ENCODE data around the gene NUDT7. TPM values are rescaled to one million over a fixed set of nuclear protein-coding genes. Genes with fewer than 3 reads are reported as not detected.

The NUDT7 gene
- total and polyA plus RNA-seq, 2 donors from 2014 or later: 7.6 to 43.8 TPM

GRCh38 chr16:77777745-77778144 lies 55.4 kb downstream of the NUDT7 start:
- FAIRE-seq: no peak
- Histone ChIP-seq H3K36me3 (ENCODE audit: control insufficient read depth in 2 of 3, insufficient read depth in 3 of 3, low read length in 3 of 3) (no peaks in the 10 kb centered on the region), H3K27ac (ENCODE audit: low read depth in 2 of 2, low read length in 2 of 2) (no peak overlapping the region), H3K9ac (ENCODE audit: low read length in 3 of 3) (no peak overlapping the region), H3K4me3 (ENCODE audit: low read length in 3 of 3) (no peak overlapping the region), H3K27me3 (ENCODE audit: control insufficient read depth, insufficient read depth, low read length) (no peaks in the 10 kb centered on the region), H3K4me1 (ENCODE audit: control insufficient read depth in 2 of 3, insufficient read depth in 2 of 3, low read depth in 1 of 3, low read length in 3 of 3) (no peaks in the 10 kb centered on the region), H3K9me3 (ENCODE audit: control insufficient read depth in 2 of 3, insufficient read depth in 1 of 3, low read length in 3 of 3) (no peaks in the 10 kb centered on the region)
- intact Hi-C loops (cut with DNase I): no loop called here
- no peak for DNase-seq
- TF ChIP-seq, protein P1, sequence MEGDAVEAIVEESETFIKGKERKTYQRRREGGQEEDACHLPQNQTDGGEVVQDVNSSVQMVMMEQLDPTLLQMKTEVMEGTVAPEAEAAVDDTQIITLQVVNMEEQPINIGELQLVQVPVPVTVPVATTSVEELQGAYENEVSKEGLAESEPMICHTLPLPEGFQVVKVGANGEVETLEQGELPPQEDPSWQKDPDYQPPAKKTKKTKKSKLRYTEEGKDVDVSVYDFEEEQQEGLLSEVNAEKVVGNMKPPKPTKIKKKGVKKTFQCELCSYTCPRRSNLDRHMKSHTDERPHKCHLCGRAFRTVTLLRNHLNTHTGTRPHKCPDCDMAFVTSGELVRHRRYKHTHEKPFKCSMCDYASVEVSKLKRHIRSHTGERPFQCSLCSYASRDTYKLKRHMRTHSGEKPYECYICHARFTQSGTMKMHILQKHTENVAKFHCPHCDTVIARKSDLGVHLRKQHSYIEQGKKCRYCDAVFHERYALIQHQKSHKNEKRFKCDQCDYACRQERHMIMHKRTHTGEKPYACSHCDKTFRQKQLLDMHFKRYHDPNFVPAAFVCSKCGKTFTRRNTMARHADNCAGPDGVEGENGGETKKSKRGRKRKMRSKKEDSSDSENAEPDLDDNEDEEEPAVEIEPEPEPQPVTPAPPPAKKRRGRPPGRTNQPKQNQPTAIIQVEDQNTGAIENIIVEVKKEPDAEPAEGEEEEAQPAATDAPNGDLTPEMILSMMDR (IDR thresholded peaks at IDR 0.05; ENCODE audit: borderline replicate concordance, extremely low read depth, insufficient read depth): no peak

- DNase-seq (no peak), FAIRE-seq (no peak)
- Histone ChIP-seq H3K27me3 (ENCODE audit: control insufficient read depth, insufficient read depth, low read length) (no peaks in the 10 kb centered on the region), H3K9me3 (ENCODE audit: control insufficient read depth in 2 of 3, insufficient read depth in 1 of 3, low read length in 3 of 3) (no peaks in the 10 kb centered on the region), H3K36me3 (ENCODE audit: control insufficient read depth in 2 of 3, insufficient read depth in 3 of 3, low read length in 3 of 3) (no peaks in the 10 kb centered on the region), H3K4me3 (ENCODE audit: low read length in 3 of 3) (no peak overlapping the region), H3K9ac (ENCODE audit: low read length in 3 of 3) (no peak overlapping the region), H3K4me1 (ENCODE audit: control insufficient read depth in 2 of 3, insufficient read depth in 2 of 3, low read depth in 1 of 3, low read length in 3 of 3) (no peaks in the 10 kb centered on the region), H3K27ac (ENCODE audit: low read depth in 2 of 2, low read length in 2 of 2) (no peak overlapping the region)
- TF ChIP-seq, protein P1 (IDR thresholded peaks at IDR 0.05; ENCODE audit: borderline replicate concordance, extremely low read depth, insufficient read depth): no peak
- intact Hi-C loops (cut with DNase I): no loop called here
Measured at GRCh38 chr16:77780378-77780837, 58.1 kb downstream of the NUDT7 start.

DNA sequence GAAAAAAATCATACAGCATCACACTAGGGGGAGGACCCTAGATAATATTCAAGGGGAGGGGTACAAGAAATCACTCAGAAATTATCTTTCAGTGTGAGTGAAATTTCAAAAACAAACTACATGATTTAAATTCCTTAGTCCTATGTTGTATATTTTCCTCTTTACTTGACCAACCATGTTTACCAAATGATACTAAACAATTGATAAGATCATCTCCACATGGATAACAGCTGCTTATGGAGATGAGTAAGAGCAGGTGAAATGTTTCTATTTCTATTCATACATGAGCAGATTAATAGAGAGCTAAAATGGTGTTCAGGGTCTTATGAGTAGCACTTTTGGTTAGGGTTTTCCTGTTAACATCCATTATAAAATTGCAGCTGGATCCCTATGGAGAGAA lies 58.8 kb downstream of the NUDT7 start:
- H3K36me3 ChIP-seq (ENCODE audit: control insufficient read depth in 2 of 3, insufficient read depth in 3 of 3, low read length in 3 of 3): no peaks in the 10 kb centered on the region
- FAIRE-seq: no peak
- H3K27me3 ChIP-seq (ENCODE audit: control insufficient read depth, insufficient read depth, low read length): no peaks in the 10 kb centered on the region
- no peak overlapping the region for H3K4me3 ChIP-seq (ENCODE audit: low read length in 3 of 3)
- TF ChIP-seq, protein P1 (IDR thresholded peaks at IDR 0.05; ENCODE audit: borderline replicate concordance, extremely low read depth, insufficient read depth): no peak
- H3K9ac ChIP-seq (ENCODE audit: low read length in 3 of 3): no peak overlapping the region
- intact Hi-C loops (cut with DNase I): no loop called here
- H3K4me1 ChIP-seq (ENCODE audit: control insufficient read depth in 2 of 3, insufficient read depth in 2 of 3, low read depth in 1 of 3, low read length in 3 of 3): no peaks in the 10 kb centered on the region
- DNase-seq: no peak
- no peak overlapping the region for H3K27ac ChIP-seq (ENCODE audit: low read depth in 2 of 2, low read length in 2 of 2)
- no peaks in the 10 kb centered on the region for H3K9me3 ChIP-seq (ENCODE audit: control insufficient read depth in 2 of 3, insufficient read depth in 1 of 3, low read length in 3 of 3)

DNA sequence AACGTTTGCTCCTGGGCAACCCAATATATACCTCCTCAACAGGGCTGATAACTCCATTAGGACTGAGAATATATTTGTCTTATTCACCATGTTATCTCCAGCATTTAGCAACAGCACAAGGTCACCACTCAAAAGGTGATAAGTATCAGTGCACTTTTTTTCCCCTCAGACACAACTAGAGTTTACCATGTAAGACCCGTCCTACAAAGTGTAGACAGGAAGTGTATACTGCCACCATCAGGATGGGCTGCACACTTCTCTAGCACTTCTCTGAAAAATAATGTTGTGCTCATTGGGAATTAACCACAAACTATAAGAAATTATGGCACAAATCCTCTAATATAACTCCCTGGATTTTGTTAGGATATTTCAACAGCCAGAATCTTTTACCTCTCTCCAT lies 60.4 kb downstream of the NUDT7 start:
- Histone ChIP-seq H3K9me3 (ENCODE audit: control insufficient read depth in 2 of 3, insufficient read depth in 1 of 3, low read length in 3 of 3) (no peaks in the 10 kb centered on the region), H3K4me1 (ENCODE audit: control insufficient read depth in 2 of 3, insufficient read depth in 2 of 3, low read depth in 1 of 3, low read length in 3 of 3) (no peaks in the 10 kb centered on the region), H3K36me3 (ENCODE audit: control insufficient read depth in 2 of 3, insufficient read depth in 3 of 3, low read length in 3 of 3) (no peaks in the 10 kb centered on the region), H3K27me3 (ENCODE audit: control insufficient read depth, insufficient read depth, low read length) (no peaks in the 10 kb centered on the region), H3K4me3 (ENCODE audit: low read length in 3 of 3) (no peak overlapping the region), H3K27ac (ENCODE audit: low read depth in 2 of 2, low read length in 2 of 2) (no peak overlapping the region), H3K9ac (ENCODE audit: low read length in 3 of 3) (no peak overlapping the region)
- TF ChIP-seq, protein P1 (IDR thresholded peaks at IDR 0.05; ENCODE audit: borderline replicate concordance, extremely low read depth, insufficient read depth): peak; percentile 31
- DNase-seq (no peak), FAIRE-seq (no peak)
- intact Hi-C loops (cut with DNase I): no loop called here
